ENCODE data around the gene PKP2.

DNA sequence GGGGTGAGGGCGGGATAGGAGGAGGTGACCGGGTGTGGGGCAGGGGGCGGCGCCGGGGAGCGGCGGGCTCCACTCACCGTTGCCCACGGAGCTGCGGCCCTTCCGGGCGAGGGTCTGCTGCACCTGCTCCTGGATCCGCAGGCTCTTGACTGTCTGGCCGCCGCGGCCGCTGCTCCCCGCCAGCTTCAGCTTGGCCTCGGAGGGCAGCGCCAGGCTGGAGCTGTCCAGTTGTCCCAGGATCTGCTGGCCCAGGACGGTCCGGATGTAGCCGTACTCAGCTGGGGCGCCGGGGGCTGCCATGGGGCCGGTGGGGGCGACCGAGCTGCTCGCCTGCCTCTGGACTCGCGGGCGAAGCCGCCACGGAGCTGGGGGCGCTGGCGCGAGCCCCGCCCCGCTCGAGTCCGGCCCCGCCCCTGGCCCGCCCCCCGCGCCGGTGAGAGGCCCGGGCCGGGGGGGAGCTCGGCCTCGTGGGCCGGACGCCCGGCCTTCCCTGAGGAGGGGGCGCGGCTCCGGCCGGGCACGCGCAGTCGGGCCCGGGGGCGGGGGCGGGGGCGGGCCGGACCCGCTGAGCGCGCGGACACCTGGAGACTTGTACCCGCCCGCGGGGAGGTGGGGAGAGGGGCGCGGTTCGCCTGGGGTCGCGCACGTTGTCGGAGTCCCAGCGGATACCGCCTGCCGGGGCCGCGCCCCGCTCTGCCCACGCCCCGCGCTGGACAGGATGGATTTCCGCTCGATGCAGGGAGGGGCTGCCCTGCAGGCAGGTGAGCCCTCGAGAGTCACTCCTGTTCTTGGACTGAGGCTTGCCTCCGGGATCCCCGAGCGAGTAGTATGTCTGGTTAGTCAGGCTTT lies at the start of gene PKP2:
- TF ChIP-seq, protein P1, sequence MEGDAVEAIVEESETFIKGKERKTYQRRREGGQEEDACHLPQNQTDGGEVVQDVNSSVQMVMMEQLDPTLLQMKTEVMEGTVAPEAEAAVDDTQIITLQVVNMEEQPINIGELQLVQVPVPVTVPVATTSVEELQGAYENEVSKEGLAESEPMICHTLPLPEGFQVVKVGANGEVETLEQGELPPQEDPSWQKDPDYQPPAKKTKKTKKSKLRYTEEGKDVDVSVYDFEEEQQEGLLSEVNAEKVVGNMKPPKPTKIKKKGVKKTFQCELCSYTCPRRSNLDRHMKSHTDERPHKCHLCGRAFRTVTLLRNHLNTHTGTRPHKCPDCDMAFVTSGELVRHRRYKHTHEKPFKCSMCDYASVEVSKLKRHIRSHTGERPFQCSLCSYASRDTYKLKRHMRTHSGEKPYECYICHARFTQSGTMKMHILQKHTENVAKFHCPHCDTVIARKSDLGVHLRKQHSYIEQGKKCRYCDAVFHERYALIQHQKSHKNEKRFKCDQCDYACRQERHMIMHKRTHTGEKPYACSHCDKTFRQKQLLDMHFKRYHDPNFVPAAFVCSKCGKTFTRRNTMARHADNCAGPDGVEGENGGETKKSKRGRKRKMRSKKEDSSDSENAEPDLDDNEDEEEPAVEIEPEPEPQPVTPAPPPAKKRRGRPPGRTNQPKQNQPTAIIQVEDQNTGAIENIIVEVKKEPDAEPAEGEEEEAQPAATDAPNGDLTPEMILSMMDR (conservative IDR thresholded peaks at IDR 0.05; ENCODE audit: low read length) = no peak
- no peak for TF ChIP-seq EZH2phosphoT487 (IDR thresholded peaks at IDR 0.05; ENCODE audit: borderline replicate concordance, low read depth, low read length)

All from OCI-LY7 (cell line).